ENCODE data around the gene WASF2. TPM values are rescaled to one million over a fixed set of nuclear protein-coding genes. Genes with fewer than 3 reads are reported as not detected.

The WASF2 gene
- total RNA-seq, 2 experiments from 2014 or later, result 108 to 111 TPM

DNA sequence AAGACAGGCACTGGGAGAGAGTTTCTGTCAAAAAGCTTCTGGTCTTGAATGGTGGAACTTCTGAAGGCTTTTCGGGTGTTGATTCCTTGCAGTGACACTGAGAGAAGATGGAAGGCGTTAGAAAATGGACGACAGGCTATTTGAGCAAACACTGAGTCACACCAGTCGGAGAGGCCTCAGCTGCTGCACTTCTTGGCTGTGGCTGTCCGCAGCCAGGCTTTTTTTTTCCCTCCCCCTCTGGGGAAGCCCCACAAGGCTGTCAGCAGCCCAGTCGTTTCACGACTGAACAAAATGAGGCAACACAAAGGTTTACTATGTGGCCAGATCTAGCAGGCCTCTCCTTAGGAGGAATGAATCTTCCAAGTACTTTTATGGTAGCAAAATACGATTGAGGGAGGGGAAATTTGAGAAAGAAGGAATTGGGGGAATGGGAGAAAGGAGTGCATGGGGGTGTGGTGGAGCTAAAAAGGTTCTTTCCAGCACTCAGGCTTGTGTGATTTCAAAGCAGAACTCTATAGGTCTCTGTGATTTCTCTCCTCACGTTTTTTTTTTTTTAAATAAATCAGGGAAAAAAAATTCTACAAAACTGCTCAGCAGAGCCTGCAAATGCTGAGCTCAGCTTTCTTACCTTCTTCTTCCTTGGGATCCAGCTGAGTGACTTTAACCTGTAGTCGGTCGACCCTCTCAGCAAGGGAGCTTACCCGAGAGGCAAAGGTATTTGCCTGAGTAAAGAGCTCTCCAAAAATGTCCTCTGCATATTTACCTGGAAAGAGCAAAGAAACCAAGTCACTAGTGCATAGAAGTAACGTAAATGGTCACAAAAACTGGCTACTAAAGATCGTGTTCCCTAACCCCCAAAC, 71.4 kb downstream of the WASF2 start:
- peaks cover 47% of the 10 kb centered on the region for H3K4me1 Mint-ChIP-seq (ENCODE audit: low read depth)
- ATAC-seq (peak; percentile 93), DNase-seq (peak; percentile 78)
- intact Hi-C loops (cut with micrococcal nuclease), result loop anchor here (5.0 kb wide), 2 partner anchors 64 to 104 kb away; no protein-coding TSS in a partner anchor
- ChIA-PET CTCF (interaction anchor here (0.8 to 3.2 kb wide), 9 partner anchors 12 to 187 kb away, joined by 3 to 12 read pairs (median 3); partner anchors contain the start of gene WASF2), POLR2A (interaction anchor here (0.7 to 2.9 kb wide), 5 partner anchors 39 to 243 kb away, joined by 3 to 7 read pairs (median 3); partner anchors contain the start of gene AHDC1)
- peak overlapping the region; percentile 93 for H3K27ac Mint-ChIP-seq
- no peaks in the 10 kb centered on the region for H3K27me3 Mint-ChIP-seq
- H3K4me3 Mint-ChIP-seq, result peak overlapping the region; percentile 48
- H3K9me3 Mint-ChIP-seq, result no peaks in the 10 kb centered on the region
- peaks cover 40% of the 10 kb centered on the region for H3K36me3 Mint-ChIP-seq (ENCODE audit: low read depth)
- TF ChIP-seq, protein P1, sequence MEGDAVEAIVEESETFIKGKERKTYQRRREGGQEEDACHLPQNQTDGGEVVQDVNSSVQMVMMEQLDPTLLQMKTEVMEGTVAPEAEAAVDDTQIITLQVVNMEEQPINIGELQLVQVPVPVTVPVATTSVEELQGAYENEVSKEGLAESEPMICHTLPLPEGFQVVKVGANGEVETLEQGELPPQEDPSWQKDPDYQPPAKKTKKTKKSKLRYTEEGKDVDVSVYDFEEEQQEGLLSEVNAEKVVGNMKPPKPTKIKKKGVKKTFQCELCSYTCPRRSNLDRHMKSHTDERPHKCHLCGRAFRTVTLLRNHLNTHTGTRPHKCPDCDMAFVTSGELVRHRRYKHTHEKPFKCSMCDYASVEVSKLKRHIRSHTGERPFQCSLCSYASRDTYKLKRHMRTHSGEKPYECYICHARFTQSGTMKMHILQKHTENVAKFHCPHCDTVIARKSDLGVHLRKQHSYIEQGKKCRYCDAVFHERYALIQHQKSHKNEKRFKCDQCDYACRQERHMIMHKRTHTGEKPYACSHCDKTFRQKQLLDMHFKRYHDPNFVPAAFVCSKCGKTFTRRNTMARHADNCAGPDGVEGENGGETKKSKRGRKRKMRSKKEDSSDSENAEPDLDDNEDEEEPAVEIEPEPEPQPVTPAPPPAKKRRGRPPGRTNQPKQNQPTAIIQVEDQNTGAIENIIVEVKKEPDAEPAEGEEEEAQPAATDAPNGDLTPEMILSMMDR (IDR thresholded peaks at IDR 0.05), result no peak

- TF ChIP-seq, protein P1 (IDR thresholded peaks at IDR 0.05), result no peak
- CTCF ChIA-PET, result interaction anchor here (1.0 to 3.2 kb wide), 5 partner anchors 18 to 187 kb away, joined by 3 to 16 read pairs (median 6); partner anchors contain the start of gene WASF2
- POLR2A ChIA-PET, result interaction anchor here (0.7 to 2.9 kb wide), 5 partner anchors 14 to 187 kb away, joined by 3 to 7 read pairs (median 4); partner anchors contain the start of gene AHDC1
- intact Hi-C loops (cut with micrococcal nuclease), result loop anchor here (5.0 kb wide), 2 partner anchors 65 to 105 kb away; no protein-coding TSS in a partner anchor
- ATAC-seq, result no peak
- no peak for DNase-seq
- Mint-ChIP-seq H3K4me3 (no peak overlapping the region), H3K27me3 (no peaks in the 10 kb centered on the region), H3K9me3 (no peaks in the 10 kb centered on the region), H3K4me1 (ENCODE audit: low read depth) (peaks cover 43% of the 10 kb centered on the region), H3K27ac (peak overlapping the region; percentile 93), H3K36me3 (ENCODE audit: low read depth) (peaks cover 45% of the 10 kb centered on the region)
Measured at GRCh38 chr1:27417713-27418112, 72.3 kb downstream of the WASF2 start.

DNA sequence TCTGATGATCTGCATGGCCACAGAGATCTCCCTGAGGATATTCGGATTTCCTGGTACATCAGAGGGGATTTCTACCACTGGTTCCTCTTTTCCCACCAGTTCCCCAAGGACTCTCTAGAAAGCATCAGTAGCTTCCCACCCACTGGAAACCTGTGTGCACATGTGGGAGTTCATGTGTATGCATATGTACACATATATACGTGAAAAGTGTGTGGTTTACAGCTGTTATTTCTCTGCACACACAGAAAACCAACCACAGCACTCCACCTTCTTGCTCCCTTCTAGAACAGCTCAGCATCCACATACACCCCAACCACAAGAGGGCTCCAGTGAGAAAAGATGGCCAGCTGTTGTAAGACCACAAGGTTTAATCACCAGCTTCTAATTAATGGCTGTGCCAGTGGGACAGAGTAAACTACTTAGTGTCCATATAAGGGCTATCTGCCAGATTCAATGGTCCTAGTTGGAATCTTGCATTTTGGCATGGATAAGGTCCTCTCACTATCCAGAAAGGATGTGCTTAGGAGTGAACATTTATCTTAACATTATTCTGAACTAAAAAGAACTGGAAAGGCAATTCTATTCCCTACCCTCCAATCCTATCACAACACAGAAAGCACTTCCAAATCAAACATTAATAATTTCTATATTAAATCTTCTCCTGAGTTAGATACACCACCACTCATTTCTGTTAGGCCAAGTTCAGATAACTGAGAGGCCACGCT, 73.4 kb downstream of the WASF2 start:
- ChIA-PET POLR2A (interaction anchor here (1.6 to 2.9 kb wide), 3 partner anchors 22 to 110 kb away, joined by 4 to 12 read pairs (median 7); no protein-coding TSS in a partner anchor), CTCF (interaction anchor here (0.7 to 5.7 kb wide), 38 partner anchors 9 to 307 kb away, joined by 3 to 36 read pairs (median 5); partner anchors contain the start of genes AHDC1, IFI6 and WASF2)
- peak; percentile 71 for DNase-seq
- no peaks in the 10 kb centered on the region for H3K9me3 Mint-ChIP-seq
- peaks cover 43% of the 10 kb centered on the region for H3K36me3 Mint-ChIP-seq (ENCODE audit: low read depth)
- TF ChIP-seq, protein P1 (IDR thresholded peaks at IDR 0.05), result peak; percentile 64
- no peak overlapping the region for H3K4me3 Mint-ChIP-seq
- H3K27me3 Mint-ChIP-seq, result no peaks in the 10 kb centered on the region
- intact Hi-C loops (cut with micrococcal nuclease), result loop anchor here (5.0 kb wide), 2 partner anchors 66 to 106 kb away; no protein-coding TSS in a partner anchor
- ATAC-seq, result peak; percentile 49
- H3K4me1 Mint-ChIP-seq (ENCODE audit: low read depth), result peaks cover 34% of the 10 kb centered on the region
- H3K27ac Mint-ChIP-seq, result peak overlapping the region; percentile 7

DNA sequence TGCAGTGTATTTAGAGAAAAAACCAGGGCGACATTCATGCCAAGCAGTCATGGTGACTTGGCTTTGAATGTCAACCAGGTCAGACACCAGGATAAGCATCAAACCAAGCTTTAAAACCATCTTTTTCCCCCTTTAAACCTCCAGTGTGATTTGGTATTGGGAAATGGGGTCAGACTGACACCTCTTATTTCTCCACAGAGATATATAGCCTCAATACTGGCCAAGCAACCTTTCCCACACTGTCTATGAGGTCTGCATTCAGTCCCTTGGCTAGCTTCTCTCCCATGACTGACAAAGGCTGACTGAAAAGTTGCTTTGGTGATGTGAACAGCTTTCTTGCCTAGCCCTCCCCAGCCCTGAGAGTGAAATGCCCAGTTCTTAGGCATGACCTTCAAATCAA, 75.9 kb downstream of the WASF2 start:
- ATAC-seq, result no peak
- H3K27me3 Mint-ChIP-seq, result no peaks in the 10 kb centered on the region
- peaks cover 26% of the 10 kb centered on the region for H3K4me1 Mint-ChIP-seq (ENCODE audit: low read depth)
- DNase-seq, result no peak
- intact Hi-C loops (cut with micrococcal nuclease), result no loop called here
- peaks cover 51% of the 10 kb centered on the region for H3K36me3 Mint-ChIP-seq (ENCODE audit: low read depth)
- CTCF ChIA-PET, result interaction anchor here (0.8 to 5.7 kb wide), 7 partner anchors 12 to 194 kb away, joined by 3 to 36 read pairs (median 18); partner anchors contain the start of gene AHDC1
- no peaks in the 10 kb centered on the region for H3K9me3 Mint-ChIP-seq
- H3K4me3 Mint-ChIP-seq, result no peak overlapping the region
- TF ChIP-seq, protein P1 (IDR thresholded peaks at IDR 0.05), result no peak
- POLR2A ChIA-PET, result interaction anchor here (1.0 to 1.6 kb wide), 3 partner anchors 9 to 68 kb away, joined by 3 to 4 read pairs (median 3); no protein-coding TSS in a partner anchor
- peak overlapping the region; percentile 40 for H3K27ac Mint-ChIP-seq

Measured in activated CD8-positive, alpha-beta T cell treated with anti-CD3 and anti-CD28 coated beads for 36 hours (primary cell).